Endothelial cell of umbilical vein (primary cell): ENCODE results near the gene TET2. TPM values are rescaled to one million over a fixed set of nuclear protein-coding genes. Genes with fewer than 3 reads are reported as not detected.

ENCODE experiments used
- BruUV-seq: library from RNA; stranded (reverse); fragments of 400-500 nt; replicated peaks from 2 replicates; lab custom pipeline; 2021; lab: Mats Ljungman, UMichigan
- CTCF ChIA-PET: fragments of 300-600, 350-600 bp; sonication (Branson Sonifier 250); formaldehyde crosslinking; loops from one replicate; lab custom pipeline; 2021; ENCODE audit warnings: antibody characterized with exemption, inconsistent platforms; lab: Charles Lee
- POLR2A ChIA-PET: fragments of 300-600, 350-600 bp; sonication (Branson Sonifier 250); formaldehyde crosslinking; loops from one replicate; lab custom pipeline; 2021; ENCODE audit warnings: antibody characterized with exemption, inconsistent platforms; lab: Charles Lee
- DNase-seq: peaks from one replicate; pipeline ENCODE4 v3.0.0-alpha.2; 2011; ENCODE audit warnings: low read depth, low spot score
- FAIRE-seq: peaks from 2 replicates; lab custom pipeline; 2011; peaks lifted over from hg19 to GRCh38; lab: Jason Lieb, UNC
- H2AFZ ChIP-seq: 2 replicates; pipeline ENCODE4 v1.6.0; 2012; ENCODE audit warnings: low read depth, low read length, control low read depth, inconsistent platforms
- H3K27ac ChIP-seq: 2 replicates; pipeline ENCODE4 v1.5.1; 2011; ENCODE audit warnings: low read depth, mild to moderate bottlenecking, control low read depth, low read length, moderate library complexity; ENCODE audit not compliant: insufficient read depth
- H3K27me3 ChIP-seq, 2 experiments: 2 replicates each; pipeline versions ENCODE4 v1.6.0 to v1.6.1; 2011; ENCODE audit warnings: low read length in 2 of 2, mixed read lengths in 1 of 2; ENCODE audit not compliant: control insufficient read depth in 2 of 2, insufficient read depth in 2 of 2
- H3K36me3 ChIP-seq, 2 experiments: 2 replicates in 1 of 2; 3 replicates in 1 of 2; pipeline ENCODE4 v1.5.1; 2011; ENCODE audit warnings: low read length in 2 of 2, mild to moderate bottlenecking in 1 of 2, moderate library complexity in 1 of 2; ENCODE audit not compliant: control insufficient read depth in 2 of 2, insufficient read depth in 2 of 2; ENCODE audit errors: extremely low read depth in 1 of 2
- H3K4me1 ChIP-seq: 3 replicates; pipeline ENCODE4 v1.5.1; 2011; ENCODE audit warnings: mild to moderate bottlenecking, low read length; ENCODE audit not compliant: control insufficient read depth, insufficient read depth; ENCODE audit errors: extremely low read depth
- H3K4me2 ChIP-seq: 2 replicates; pipeline ENCODE4 v1.6.1; 2011; ENCODE audit warnings: low read length, control low read depth, mixed read lengths; ENCODE audit not compliant: insufficient read depth
- H3K4me3 ChIP-seq, 3 experiments: fragments of 200-600 bp in 1 of 3; sonication (generic), shearing (Covaris generic) in 1 of 3; replicated peaks in 1 of 3; 2 replicates each; pipeline ENCODE4 v1.5.1; 2011 to 2016; ENCODE audit warnings: control low read depth in 3 of 3, low read length in 3 of 3, mild to moderate bottlenecking in 2 of 3, inconsistent platforms in 1 of 3, low read depth in 1 of 3, moderate library complexity in 1 of 3; ENCODE audit not compliant: insufficient read depth in 1 of 3
- H3K79me2 ChIP-seq: 2 replicates; pipeline ENCODE4 v1.6.0; 2012; ENCODE audit warnings: low read length, inconsistent platforms; ENCODE audit not compliant: control insufficient read depth, insufficient read depth
- H3K9ac ChIP-seq: replicated peaks from 2 replicates; pipeline ENCODE3; 2011; ENCODE audit warnings: low read length, control low read depth; ENCODE audit not compliant: insufficient read depth; ENCODE audit errors: extremely low read depth
- H3K9me1 ChIP-seq: replicated peaks from 3 replicates; pipeline ENCODE4 v1.6.0; 2011; ENCODE audit warnings: mild to moderate bottlenecking, low read length; ENCODE audit not compliant: control insufficient read depth, insufficient read depth; ENCODE audit errors: extremely low read depth
- H3K9me3 ChIP-seq: replicated peaks from 2 replicates; pipeline ENCODE4 v1.5.1; 2012; ENCODE audit warnings: low read length, inconsistent platforms; ENCODE audit not compliant: control insufficient read depth, insufficient read depth
- H4K20me1 ChIP-seq: replicated peaks from 2 replicates; pipeline ENCODE3; 2011; ENCODE audit warnings: mild to moderate bottlenecking, low read length; ENCODE audit not compliant: control insufficient read depth, insufficient read depth; ENCODE audit errors: extremely low read depth
- CTCF ChIP-seq, 2 donors: IDR thresholded peaks; 1 replicate in 1 of 2; 2 replicates in 1 of 2; pipeline ENCODE4 v1.5.1; 2011; ENCODE audit warnings: low read length in 2 of 2, mild to moderate bottlenecking in 2 of 2, moderate library complexity in 2 of 2, control low read depth in 1 of 2, inconsistent platforms in 1 of 2, low read depth in 1 of 2; ENCODE audit not compliant: insufficient read depth in 1 of 2; ENCODE audit errors: extremely low read depth in 1 of 2
- JUN ChIP-seq: IDR thresholded peaks from 2 replicates; pipeline ENCODE4 v1.6.1; 2011; ENCODE audit warnings: borderline replicate concordance, low read depth; ENCODE audit not compliant: insufficient read length, insufficient read depth
- MAX ChIP-seq: IDR thresholded peaks from 2 replicates; pipeline ENCODE4 v1.6.1; 2011; ENCODE audit not compliant: insufficient read depth, insufficient read length
- MYC ChIP-seq: IDR thresholded peaks from one replicate; pipeline ENCODE4 v1.6.1; 2011; ENCODE audit warnings: mild to moderate bottlenecking, low read depth, low read length
- POLR2A ChIP-seq: IDR thresholded peaks from 2 replicates; pipeline ENCODE4 v1.6.1; 2012; ENCODE audit warnings: low read depth, mild to moderate bottlenecking, control low read depth, low read length
- POLR2AphosphoS5 ChIP-seq: IDR thresholded peaks from 2 replicates; pipeline ENCODE4 v1.6.1; 2012; ENCODE audit warnings: low read depth, mild to moderate bottlenecking, control low read depth, low read length, moderate library complexity; ENCODE audit not compliant: insufficient read depth
- dilution Hi-C: fragments of 300-500 bp; cut with MboI; formaldehyde crosslinking; loops from one replicate; pipeline ENCODE4 v1.15.0; 2019; ENCODE audit warnings: low sequenced_read_pairs; ENCODE audit not compliant: extremely low pct_ligation_motif_present
- intact Hi-C: fragments of 100-400 bp; cut with micrococcal nuclease; formaldehyde crosslinking; loops from one replicate; pipeline ENCODE4 v1.10.0; 2022
- polyA plus RNA-seq, 4 experiments: library from polyadenylated mRNA; depleted of rRNA in 3 of 4; stranded (reverse) in 3 of 4; unstranded in 1 of 4; fragments of >200 nt; gene quantifications; 2 replicates each; pipeline versions ENCODE4 v1.2.1 to v1.2.3, GENCODE V29; 2011 to 2012; ENCODE audit warnings: missing spikeins in 1 of 4
- small RNA-seq: library from RNA; depleted of rRNA; stranded (forward); fragments of <200 nt; gene quantifications from one replicate; pipeline ENCODE3, GENCODE V24; 2012; ENCODE audit warnings: low replicate concordance, low read depth; ENCODE audit not compliant: insufficient read depth, insufficient read length
- total RNA-seq: library from RNA; stranded (reverse); gene quantifications from 2 replicates; pipeline ENCODE4 v1.2.3, GENCODE V29; 2021

The TET2 gene
- total and polyA plus RNA-seq, 2 donors (not counting 3 experiments of a cell fraction or from before 2014, with no cell fraction given): 4.8 to 17.5 TPM

- dilution Hi-C loops (no loop called here), intact Hi-C loops (no loop called here)
- ChIA-PET CTCF (interaction anchor here (1.5 kb wide), 1 partner anchor 22 kb away, joined by 3 read pairs; no protein-coding TSS in a partner anchor), POLR2A (no interaction called here)
- no peak overlapping the region for H2AFZ ChIP-seq
- no peaks in the 10 kb centered on the region for H3K4me1 ChIP-seq
- H3K79me2 ChIP-seq: no peaks in the 10 kb centered on the region
- no peaks in the 10 kb centered on the region for H4K20me1 ChIP-seq
- H3K9ac ChIP-seq: no peak overlapping the region
- no peaks in the 10 kb centered on the region for H3K36me3 ChIP-seq
- BruUV-seq: no TSS peak
- no peak overlapping the region for H3K4me3 ChIP-seq
- H3K27ac ChIP-seq: no peak overlapping the region
- FAIRE-seq (no peak), DNase-seq (no peak)
- TF ChIP-seq JUN: no peak
- no peak for TF ChIP-seq POLR2AphosphoS5
- TF ChIP-seq POLR2A: no peak
- TF ChIP-seq CTCF (IDR thresholded peaks at IDR 0.05; ENCODE audit: extremely low read depth in 1 of 2, insufficient read depth in 1 of 2, low read depth in 1 of 2, low read length in 2 of 2): no peak
- TF ChIP-seq MYC: no peak
- TF ChIP-seq MAX: no peak
- no peak overlapping the region for H3K4me2 ChIP-seq
- H3K9me3 ChIP-seq: no peaks in the 10 kb centered on the region
- no peaks in the 10 kb centered on the region for H3K27me3 ChIP-seq
- H3K9me1 ChIP-seq: no peaks in the 10 kb centered on the region
Observed at GRCh38 chr4:105329081-105329480, 182.4 kb downstream of the TET2 start.

Small RNA genes within 50 kb of the gene (small RNA-seq; reads per million reads assigned to genes)
- not detected for gene RF00322
- not detected for gene RN7SL89P
